GM12878 (cell line): Measurements from ENCODE around the gene AOAH. TPM values are rescaled to one million over a fixed set of nuclear protein-coding genes. Genes with fewer than 3 reads are reported as not detected.

Experiments used
- BHLHE40 ChIP-seq, 2 experiments: fragments of 450-650 bp in 1 of 2; IDR thresholded peaks; 2 replicates each; pipeline ENCODE4 v1.6.1; 2011 to 2017; ENCODE audit warnings: low read depth in 2 of 2, borderline replicate concordance in 1 of 2, improper control_type of control experiment in 1 of 2, low read length in 1 of 2, mild to moderate bottlenecking in 1 of 2
- CBFB ChIP-seq: IDR thresholded peaks from 2 replicates; pipeline ENCODE4 v1.6.1; 2016; ENCODE audit warnings: antibody characterized with exemption, low read depth
- polyA plus RNA-seq, 11 experiments: library from polyadenylated mRNA; depleted of rRNA in 4 of 11; unstranded in 6 of 11; stranded (reverse) in 5 of 11; fragments of >200 nt; fragmentation: Nextera tagmentation in 4 of 11; fragmentation: Illumina TruSeq in 1 of 11; extraction: Ambion mirVana in 4 of 11; extraction: Trizol in 1 of 11; gene quantifications; 1 replicate in 1 of 11; 2 replicates in 10 of 11; pipeline versions ENCODE4 v1.2.1 to v1.2.3, GENCODE V29; 2011 to 2016; ENCODE audit warnings: inconsistent platforms in 2 of 11, missing spikeins in 2 of 11, low read depth in 1 of 11
- total RNA-seq, 4 experiments: library from RNA; depleted of rRNA in 3 of 4; stranded (reverse); fragments of >200 nt in 3 of 4; fragmentation: Illumina TruSeq in 1 of 4; extraction: Trizol in 1 of 4; gene quantifications; 2 replicates each; pipeline versions ENCODE4 v1.2.1 to v1.2.3, GENCODE V29; 2013 to 2021
- TF ChIP-seq, protein P1 (sequence below): IDR thresholded peaks from 2 replicates; pipeline ENCODE4 v1.6.1; 2012; ENCODE audit warnings: improper control_type of control experiment, low read depth, low read length; ENCODE audit not compliant: insufficient replicate concordance
- TF ChIP-seq, protein P2 (sequence below): fragments of 450-650 bp; formaldehyde crosslinking; IDR thresholded peaks from 2 replicates; pipeline ENCODE4 v1.4.0; 2020; ENCODE audit warnings: mild to moderate bottlenecking, moderate library complexity
- TF ChIP-seq, protein P3 (sequence below): IDR thresholded peaks from 2 replicates; pipeline ENCODE4 v1.6.1; 2012; ENCODE audit warnings: low read depth, low read length, improper control_type of control experiment
- TF ChIP-seq, protein P4 (sequence below): fragments of 450-650 bp; IDR thresholded peaks from 2 replicates; pipeline ENCODE4 v1.6.1; 2014; ENCODE audit warnings: mild to moderate bottlenecking
- TF ChIP-seq, protein P5 (sequence below), 3 experiments: IDR thresholded peaks in 2 of 3; conservative IDR thresholded peaks in 1 of 3; 2 replicates each; pipeline ENCODE4 v1.5.1; 2011; ENCODE audit warnings: low read depth in 3 of 3, low read length in 3 of 3, mild to moderate bottlenecking in 3 of 3, control low read depth in 2 of 3, moderate library complexity in 2 of 3, inconsistent platforms in 1 of 3, mixed read lengths in 1 of 3; ENCODE audit not compliant: control insufficient read depth in 2 of 3, insufficient read depth in 1 of 3; ENCODE audit errors: extremely low read depth in 1 of 3

Gene AOAH
- total and polyA plus RNA-seq, 10 of the 15 experiments (the other 5 are each of a cell fraction or from before 2014, with no cell fraction given), result 0.32 to 2.8 (median 1.4) TPM

GRCh38 chr7:36473454-36474282 is 250.6 kb downstream of the AOAH start (continued):
- TF ChIP-seq, protein P1, sequence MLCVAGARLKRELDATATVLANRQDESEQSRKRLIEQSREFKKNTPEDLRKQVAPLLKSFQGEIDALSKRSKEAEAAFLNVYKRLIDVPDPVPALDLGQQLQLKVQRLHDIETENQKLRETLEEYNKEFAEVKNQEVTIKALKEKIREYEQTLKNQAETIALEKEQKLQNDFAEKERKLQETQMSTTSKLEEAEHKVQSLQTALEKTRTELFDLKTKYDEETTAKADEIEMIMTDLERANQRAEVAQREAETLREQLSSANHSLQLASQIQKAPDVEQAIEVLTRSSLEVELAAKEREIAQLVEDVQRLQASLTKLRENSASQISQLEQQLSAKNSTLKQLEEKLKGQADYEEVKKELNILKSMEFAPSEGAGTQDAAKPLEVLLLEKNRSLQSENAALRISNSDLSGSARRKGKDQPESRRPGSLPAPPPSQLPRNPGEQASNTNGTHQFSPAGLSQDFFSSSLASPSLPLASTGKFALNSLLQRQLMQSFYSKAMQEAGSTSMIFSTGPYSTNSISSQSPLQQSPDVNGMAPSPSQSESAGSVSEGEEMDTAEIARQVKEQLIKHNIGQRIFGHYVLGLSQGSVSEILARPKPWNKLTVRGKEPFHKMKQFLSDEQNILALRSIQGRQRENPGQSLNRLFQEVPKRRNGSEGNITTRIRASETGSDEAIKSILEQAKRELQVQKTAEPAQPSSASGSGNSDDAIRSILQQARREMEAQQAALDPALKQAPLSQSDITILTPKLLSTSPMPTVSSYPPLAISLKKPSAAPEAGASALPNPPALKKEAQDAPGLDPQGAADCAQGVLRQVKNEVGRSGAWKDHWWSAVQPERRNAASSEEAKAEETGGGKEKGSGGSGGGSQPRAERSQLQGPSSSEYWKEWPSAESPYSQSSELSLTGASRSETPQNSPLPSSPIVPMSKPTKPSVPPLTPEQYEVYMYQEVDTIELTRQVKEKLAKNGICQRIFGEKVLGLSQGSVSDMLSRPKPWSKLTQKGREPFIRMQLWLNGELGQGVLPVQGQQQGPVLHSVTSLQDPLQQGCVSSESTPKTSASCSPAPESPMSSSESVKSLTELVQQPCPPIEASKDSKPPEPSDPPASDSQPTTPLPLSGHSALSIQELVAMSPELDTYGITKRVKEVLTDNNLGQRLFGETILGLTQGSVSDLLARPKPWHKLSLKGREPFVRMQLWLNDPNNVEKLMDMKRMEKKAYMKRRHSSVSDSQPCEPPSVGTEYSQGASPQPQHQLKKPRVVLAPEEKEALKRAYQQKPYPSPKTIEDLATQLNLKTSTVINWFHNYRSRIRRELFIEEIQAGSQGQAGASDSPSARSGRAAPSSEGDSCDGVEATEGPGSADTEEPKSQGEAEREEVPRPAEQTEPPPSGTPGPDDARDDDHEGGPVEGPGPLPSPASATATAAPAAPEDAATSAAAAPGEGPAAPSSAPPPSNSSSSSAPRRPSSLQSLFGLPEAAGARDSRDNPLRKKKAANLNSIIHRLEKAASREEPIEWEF, result no peak
- TF ChIP-seq, protein P2, sequence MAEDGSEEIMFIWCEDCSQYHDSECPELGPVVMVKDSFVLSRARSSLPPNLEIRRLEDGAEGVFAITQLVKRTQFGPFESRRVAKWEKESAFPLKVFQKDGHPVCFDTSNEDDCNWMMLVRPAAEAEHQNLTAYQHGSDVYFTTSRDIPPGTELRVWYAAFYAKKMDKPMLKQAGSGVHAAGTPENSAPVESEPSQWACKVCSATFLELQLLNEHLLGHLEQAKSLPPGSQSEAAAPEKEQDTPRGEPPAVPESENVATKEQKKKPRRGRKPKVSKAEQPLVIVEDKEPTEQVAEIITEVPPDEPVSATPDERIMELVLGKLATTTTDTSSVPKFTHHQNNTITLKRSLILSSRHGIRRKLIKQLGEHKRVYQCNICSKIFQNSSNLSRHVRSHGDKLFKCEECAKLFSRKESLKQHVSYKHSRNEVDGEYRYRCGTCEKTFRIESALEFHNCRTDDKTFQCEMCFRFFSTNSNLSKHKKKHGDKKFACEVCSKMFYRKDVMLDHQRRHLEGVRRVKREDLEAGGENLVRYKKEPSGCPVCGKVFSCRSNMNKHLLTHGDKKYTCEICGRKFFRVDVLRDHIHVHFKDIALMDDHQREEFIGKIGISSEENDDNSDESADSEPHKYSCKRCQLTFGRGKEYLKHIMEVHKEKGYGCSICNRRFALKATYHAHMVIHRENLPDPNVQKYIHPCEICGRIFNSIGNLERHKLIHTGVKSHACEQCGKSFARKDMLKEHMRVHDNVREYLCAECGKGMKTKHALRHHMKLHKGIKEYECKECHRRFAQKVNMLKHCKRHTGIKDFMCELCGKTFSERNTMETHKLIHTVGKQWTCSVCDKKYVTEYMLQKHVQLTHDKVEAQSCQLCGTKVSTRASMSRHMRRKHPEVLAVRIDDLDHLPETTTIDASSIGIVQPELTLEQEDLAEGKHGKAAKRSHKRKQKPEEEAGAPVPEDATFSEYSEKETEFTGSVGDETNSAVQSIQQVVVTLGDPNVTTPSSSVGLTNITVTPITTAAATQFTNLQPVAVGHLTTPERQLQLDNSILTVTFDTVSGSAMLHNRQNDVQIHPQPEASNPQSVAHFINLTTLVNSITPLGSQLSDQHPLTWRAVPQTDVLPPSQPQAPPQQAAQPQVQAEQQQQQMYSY (CRISPR knock-in tag), result no peak
- TF ChIP-seq, protein P3, sequence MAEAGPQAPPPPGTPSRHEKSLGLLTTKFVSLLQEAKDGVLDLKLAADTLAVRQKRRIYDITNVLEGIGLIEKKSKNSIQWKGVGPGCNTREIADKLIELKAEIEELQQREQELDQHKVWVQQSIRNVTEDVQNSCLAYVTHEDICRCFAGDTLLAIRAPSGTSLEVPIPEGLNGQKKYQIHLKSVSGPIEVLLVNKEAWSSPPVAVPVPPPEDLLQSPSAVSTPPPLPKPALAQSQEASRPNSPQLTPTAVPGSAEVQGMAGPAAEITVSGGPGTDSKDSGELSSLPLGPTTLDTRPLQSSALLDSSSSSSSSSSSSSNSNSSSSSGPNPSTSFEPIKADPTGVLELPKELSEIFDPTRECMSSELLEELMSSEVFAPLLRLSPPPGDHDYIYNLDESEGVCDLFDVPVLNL, result no peak
- no peak for TF ChIP-seq CBFB
- TF ChIP-seq, protein P4, sequence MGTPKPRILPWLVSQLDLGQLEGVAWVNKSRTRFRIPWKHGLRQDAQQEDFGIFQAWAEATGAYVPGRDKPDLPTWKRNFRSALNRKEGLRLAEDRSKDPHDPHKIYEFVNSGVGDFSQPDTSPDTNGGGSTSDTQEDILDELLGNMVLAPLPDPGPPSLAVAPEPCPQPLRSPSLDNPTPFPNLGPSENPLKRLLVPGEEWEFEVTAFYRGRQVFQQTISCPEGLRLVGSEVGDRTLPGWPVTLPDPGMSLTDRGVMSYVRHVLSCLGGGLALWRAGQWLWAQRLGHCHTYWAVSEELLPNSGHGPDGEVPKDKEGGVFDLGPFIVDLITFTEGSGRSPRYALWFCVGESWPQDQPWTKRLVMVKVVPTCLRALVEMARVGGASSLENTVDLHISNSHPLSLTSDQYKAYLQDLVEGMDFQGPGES, result no peak
- TF ChIP-seq, protein P5, sequence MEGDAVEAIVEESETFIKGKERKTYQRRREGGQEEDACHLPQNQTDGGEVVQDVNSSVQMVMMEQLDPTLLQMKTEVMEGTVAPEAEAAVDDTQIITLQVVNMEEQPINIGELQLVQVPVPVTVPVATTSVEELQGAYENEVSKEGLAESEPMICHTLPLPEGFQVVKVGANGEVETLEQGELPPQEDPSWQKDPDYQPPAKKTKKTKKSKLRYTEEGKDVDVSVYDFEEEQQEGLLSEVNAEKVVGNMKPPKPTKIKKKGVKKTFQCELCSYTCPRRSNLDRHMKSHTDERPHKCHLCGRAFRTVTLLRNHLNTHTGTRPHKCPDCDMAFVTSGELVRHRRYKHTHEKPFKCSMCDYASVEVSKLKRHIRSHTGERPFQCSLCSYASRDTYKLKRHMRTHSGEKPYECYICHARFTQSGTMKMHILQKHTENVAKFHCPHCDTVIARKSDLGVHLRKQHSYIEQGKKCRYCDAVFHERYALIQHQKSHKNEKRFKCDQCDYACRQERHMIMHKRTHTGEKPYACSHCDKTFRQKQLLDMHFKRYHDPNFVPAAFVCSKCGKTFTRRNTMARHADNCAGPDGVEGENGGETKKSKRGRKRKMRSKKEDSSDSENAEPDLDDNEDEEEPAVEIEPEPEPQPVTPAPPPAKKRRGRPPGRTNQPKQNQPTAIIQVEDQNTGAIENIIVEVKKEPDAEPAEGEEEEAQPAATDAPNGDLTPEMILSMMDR (IDR thresholded peaks at IDR 0.05 in 2 of 3, conservative IDR thresholded peaks at IDR 0.05 in 1 of 3; ENCODE audit: control insufficient read depth in 2 of 3, extremely low read depth in 1 of 3, insufficient read depth in 1 of 3, low read depth in 3 of 3, low read length in 3 of 3), result peak; percentile 50 to 55 (median 54)
- no peak for TF ChIP-seq BHLHE40 (IDR thresholded peaks at IDR 0.05; ENCODE audit: borderline replicate concordance in 1 of 2, low read depth in 2 of 2, low read length in 1 of 2)
